ENCODE results near the gene ADAMTS20. TPM values are rescaled to one million over a fixed set of nuclear protein-coding genes. Genes with fewer than 3 reads are reported as not detected.

Gene ADAMTS20
- total RNA-seq, result not detected

- peak within 1 kb of the TSS; percentile 3 to 7 for H3K4me3 ChIP-seq
- peaks cover 5% of the 10 kb centered on the region for H3K9me3 ChIP-seq
- DNase-seq (ENCODE audit: extremely low spot score in 2 of 2), result no peak
- intact Hi-C loops (cut with DNase I), result no loop called here
- H3K27me3 ChIP-seq, result no peaks in the 10 kb centered on the region
- TF ChIP-seq, protein P1, sequence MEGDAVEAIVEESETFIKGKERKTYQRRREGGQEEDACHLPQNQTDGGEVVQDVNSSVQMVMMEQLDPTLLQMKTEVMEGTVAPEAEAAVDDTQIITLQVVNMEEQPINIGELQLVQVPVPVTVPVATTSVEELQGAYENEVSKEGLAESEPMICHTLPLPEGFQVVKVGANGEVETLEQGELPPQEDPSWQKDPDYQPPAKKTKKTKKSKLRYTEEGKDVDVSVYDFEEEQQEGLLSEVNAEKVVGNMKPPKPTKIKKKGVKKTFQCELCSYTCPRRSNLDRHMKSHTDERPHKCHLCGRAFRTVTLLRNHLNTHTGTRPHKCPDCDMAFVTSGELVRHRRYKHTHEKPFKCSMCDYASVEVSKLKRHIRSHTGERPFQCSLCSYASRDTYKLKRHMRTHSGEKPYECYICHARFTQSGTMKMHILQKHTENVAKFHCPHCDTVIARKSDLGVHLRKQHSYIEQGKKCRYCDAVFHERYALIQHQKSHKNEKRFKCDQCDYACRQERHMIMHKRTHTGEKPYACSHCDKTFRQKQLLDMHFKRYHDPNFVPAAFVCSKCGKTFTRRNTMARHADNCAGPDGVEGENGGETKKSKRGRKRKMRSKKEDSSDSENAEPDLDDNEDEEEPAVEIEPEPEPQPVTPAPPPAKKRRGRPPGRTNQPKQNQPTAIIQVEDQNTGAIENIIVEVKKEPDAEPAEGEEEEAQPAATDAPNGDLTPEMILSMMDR (IDR thresholded peaks at IDR 0.05), result no peak
- TF ChIP-seq POLR2AphosphoS5 (IDR thresholded peaks at IDR 0.05; ENCODE audit: insufficient read depth in 1 of 2, low read depth in 1 of 2), result no peak
- no peak for TF ChIP-seq POLR2A (IDR thresholded peaks at IDR 0.05)
- peaks cover 7% of the 10 kb centered on the region for H3K4me1 ChIP-seq
- H3K36me3 ChIP-seq, result no peaks in the 10 kb centered on the region
- no peak within 1 kb of the TSS for H3K27ac ChIP-seq
These were observed at the start of gene ADAMTS20 for GRCh38 chr12:43551971-43552559. ADAMTS20 (minus strand) TSS chr12:43552203; CDS start chr12:43551921, 282 bp downstream.

GRCh38 chr12:43599708-43600107, 47.7 kb upstream of the ADAMTS20 start:
- H3K27ac ChIP-seq, result no peak overlapping the region
- no peaks in the 10 kb centered on the region for H3K4me1 ChIP-seq
- no peak overlapping the region for H3K4me3 ChIP-seq
- intact Hi-C loops (cut with DNase I), result no loop called here
- no peaks in the 10 kb centered on the region for H3K9me3 ChIP-seq
- TF ChIP-seq POLR2AphosphoS5 (IDR thresholded peaks at IDR 0.05; ENCODE audit: insufficient read depth in 1 of 2, low read depth in 1 of 2) (no peak), POLR2A (IDR thresholded peaks at IDR 0.05) (no peak)
- TF ChIP-seq, protein P1 (IDR thresholded peaks at IDR 0.05), result no peak
- no peak for DNase-seq (ENCODE audit: extremely low spot score in 2 of 2)
- H3K27me3 ChIP-seq, result no peaks in the 10 kb centered on the region
- H3K36me3 ChIP-seq, result no peaks in the 10 kb centered on the region

DNA sequence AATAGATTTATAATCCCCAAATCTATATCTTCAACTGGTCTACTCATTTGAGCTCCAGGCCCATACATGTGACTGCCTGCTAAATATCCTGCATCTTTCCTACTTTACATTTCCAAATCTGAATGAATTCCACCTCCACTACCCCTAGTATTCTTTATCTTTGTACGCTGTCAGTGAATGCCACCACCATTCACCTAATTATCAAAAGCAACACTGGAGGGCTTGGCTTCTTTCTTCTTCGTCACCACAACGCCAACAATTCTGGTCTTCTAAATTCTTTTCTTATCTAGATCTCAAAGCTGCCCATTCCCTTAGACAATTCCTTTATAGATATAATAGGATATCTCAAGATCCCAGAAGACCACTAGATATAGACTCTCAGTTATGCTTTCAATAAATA, 47.1 kb upstream of the ADAMTS20 start:
- no peaks in the 10 kb centered on the region for H3K27me3 ChIP-seq
- H3K9me3 ChIP-seq, result no peaks in the 10 kb centered on the region
- no peaks in the 10 kb centered on the region for H3K36me3 ChIP-seq
- no peak overlapping the region for H3K27ac ChIP-seq
- no peak overlapping the region for H3K4me3 ChIP-seq
- TF ChIP-seq POLR2AphosphoS5 (IDR thresholded peaks at IDR 0.05; ENCODE audit: insufficient read depth in 1 of 2, low read depth in 1 of 2) (no peak), POLR2A (IDR thresholded peaks at IDR 0.05) (no peak)
- TF ChIP-seq, protein P1 (IDR thresholded peaks at IDR 0.05), result no peak
- no peak for DNase-seq (ENCODE audit: extremely low spot score in 2 of 2)
- no peaks in the 10 kb centered on the region for H3K4me1 ChIP-seq
- intact Hi-C loops (cut with DNase I), result no loop called here

- Histone ChIP-seq H3K4me1 (no peaks in the 10 kb centered on the region), H3K4me3 (no peak overlapping the region), H3K36me3 (no peaks in the 10 kb centered on the region), H3K27ac (no peak overlapping the region), H3K9me3 (no peaks in the 10 kb centered on the region), H3K27me3 (no peaks in the 10 kb centered on the region)
- no peak for DNase-seq (ENCODE audit: extremely low spot score in 2 of 2)
- TF ChIP-seq, protein P1 (IDR thresholded peaks at IDR 0.05), result no peak
- no peak for TF ChIP-seq POLR2AphosphoS5 (IDR thresholded peaks at IDR 0.05; ENCODE audit: insufficient read depth in 1 of 2, low read depth in 1 of 2)
- TF ChIP-seq POLR2A (IDR thresholded peaks at IDR 0.05), result no peak
- intact Hi-C loops (cut with DNase I), result no loop called here
These were observed 38.3 kb upstream of the ADAMTS20 start for GRCh38 chr12:43590307-43590706.

GRCh38 chr12:43586646-43587245, 34.7 kb upstream of the ADAMTS20 start:
- no peak for DNase-seq (ENCODE audit: extremely low spot score in 2 of 2)
- intact Hi-C loops (cut with DNase I), result no loop called here
- Histone ChIP-seq H3K4me3 (no peak overlapping the region), H3K9me3 (no peaks in the 10 kb centered on the region), H3K27me3 (no peaks in the 10 kb centered on the region), H3K4me1 (no peaks in the 10 kb centered on the region), H3K27ac (no peak overlapping the region), H3K36me3 (no peaks in the 10 kb centered on the region)
- no peak for TF ChIP-seq POLR2A (IDR thresholded peaks at IDR 0.05)
- TF ChIP-seq, protein P1 (IDR thresholded peaks at IDR 0.05), result no peak
- no peak for TF ChIP-seq POLR2AphosphoS5 (IDR thresholded peaks at IDR 0.05; ENCODE audit: insufficient read depth in 1 of 2, low read depth in 1 of 2)
